GM19452 (cell line): ENCODE data around the gene CDH11.

Experiments used
- ATAC-seq: cut with Tn5 transposase; IDR thresholded peaks from one replicate; pipeline ENCODE4 v1.9.1; 2021; ENCODE audit not compliant: unreplicated experiment

CDH11 gene

DNA sequence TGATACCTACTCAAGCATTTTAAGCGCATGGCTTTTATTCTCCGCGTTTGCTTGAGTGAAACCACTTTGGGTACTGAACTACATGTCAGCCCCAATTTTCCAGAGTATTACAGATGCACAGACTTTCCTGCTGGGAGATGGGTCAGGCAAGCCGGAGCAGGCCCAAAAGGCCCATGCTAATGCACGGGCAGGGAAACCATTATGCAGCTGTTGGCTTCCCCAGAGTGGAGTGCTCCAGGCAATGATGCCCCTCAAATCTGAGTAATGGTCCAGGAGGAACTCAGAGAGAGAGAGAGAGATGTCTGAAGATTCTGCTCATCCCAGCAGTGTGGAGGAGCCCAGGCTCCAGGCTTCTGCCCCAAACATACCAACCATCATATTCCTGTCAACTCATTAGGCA is 80.2 kb downstream of the CDH11 start:
- no peak for ATAC-seq

DNA sequence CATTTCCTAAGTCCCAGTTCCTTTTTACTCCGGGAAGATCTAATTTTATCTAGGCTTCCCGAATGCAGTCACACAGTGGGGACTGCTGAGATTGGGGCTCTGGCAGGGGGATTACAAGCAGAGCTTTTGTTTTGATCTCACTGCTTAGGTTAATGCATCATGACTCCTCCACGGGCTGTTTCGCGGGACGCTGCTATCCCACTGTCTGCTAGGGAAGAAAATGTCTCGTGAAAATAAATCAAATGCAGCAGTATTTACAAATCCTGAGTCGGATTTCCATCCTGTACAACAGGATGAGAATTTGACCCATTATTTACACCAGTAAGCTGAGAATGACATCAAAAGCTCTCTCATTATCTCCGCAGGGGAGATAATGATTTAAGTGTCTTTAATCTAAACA is 83.8 kb downstream of the CDH11 start:
- no peak for ATAC-seq

DNA sequence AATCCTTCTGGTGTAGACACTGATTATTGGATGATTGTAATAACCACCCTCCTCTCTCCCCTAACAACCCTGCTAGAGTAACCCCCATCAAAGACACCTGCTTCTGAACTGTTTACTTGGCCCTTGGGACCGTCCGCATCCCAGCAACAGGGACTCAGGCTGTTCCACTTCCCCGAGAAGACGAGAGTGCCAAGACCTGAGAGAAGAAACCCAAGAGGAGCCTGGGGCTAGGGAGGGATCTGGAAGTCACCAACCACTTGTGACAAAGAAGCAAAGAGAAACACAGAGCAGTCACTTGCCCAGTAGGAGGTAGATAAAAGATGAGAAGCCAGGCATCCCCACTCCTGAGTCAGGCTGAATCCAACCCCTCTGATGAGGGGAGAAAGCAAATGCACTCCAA is 84.3 kb downstream of the CDH11 start:
- ATAC-seq = no peak

DNA sequence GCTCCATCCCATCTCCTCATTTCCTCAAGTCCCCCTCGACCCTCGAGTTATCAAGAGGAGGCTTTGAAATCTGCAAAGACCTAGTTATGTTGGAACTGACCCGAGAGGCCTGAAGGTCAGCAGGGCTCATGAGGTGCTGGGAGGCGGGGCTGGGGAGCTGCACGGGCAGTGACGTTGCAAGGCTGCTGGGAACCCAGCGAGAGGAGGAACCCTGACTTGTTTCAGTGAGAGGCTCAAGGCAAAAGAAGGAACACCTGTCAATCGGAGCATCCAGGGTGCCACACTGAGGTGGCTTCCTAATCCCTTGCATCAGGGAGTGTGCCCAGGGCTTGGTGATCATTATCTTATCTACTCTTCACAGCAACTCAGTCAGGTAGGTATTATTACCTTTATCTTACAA is 86.9 kb downstream of the CDH11 start:
- ATAC-seq = no peak

DNA sequence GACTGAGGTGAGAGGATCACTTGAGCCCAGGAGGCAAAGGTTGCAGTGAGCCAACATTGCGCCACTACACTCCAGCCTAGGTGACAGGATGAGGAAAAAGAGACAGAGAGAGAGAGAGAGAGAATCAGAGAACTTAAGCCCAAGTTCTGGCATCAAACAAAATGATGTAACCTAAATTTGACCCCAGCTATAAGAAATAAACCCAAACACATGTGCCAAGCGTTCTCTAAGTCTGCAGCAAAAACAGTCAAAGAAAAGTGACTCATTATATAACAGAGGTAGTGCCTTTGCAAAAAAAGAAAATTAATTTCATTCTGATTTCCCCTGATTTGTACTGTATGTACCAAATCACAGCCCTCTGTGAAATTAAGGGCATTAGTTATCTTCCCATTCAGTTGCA is 89.5 kb downstream of the CDH11 start:
- ATAC-seq = no peak

DNA sequence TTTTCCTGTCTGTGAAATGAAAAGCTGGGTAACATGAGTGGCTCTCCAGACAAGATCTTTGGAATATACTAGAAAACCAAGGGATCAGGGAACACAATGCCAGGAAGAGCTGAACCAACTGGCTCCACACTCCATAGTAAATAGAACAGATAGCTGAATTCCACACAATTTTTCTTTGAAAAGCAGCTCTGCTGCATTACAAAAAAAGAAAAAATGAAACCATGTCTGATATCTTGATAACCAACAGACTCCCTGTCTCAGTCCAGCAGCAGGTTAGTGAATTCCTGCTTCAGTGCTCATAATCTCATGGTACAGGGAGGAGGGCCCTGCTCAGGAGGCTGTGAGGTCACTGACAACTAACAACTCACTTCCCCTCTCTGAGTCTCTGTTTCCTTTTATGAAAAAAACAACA is 97.1 kb downstream of the CDH11 start:
- no peak for ATAC-seq

DNA sequence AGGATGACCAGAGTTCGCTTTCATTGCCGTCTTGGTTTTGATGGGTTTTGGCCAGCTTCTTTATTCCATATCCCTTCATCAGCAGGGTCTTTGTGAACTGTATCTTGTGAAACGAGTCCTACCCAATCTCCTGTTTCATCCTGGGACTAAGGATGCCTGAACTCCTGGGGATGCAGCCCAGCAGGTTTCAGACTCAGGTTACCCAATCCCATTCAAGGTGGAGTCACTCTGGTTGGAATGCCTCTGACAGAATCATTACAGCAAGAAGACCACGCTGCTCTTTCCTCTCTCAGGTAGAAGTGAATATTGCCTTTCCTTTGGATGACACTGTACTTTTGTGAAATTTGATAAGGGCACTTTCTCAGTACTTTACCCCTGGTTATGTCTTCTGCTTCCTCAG is 98.1 kb downstream of the CDH11 start:
- no peak for ATAC-seq

DNA sequence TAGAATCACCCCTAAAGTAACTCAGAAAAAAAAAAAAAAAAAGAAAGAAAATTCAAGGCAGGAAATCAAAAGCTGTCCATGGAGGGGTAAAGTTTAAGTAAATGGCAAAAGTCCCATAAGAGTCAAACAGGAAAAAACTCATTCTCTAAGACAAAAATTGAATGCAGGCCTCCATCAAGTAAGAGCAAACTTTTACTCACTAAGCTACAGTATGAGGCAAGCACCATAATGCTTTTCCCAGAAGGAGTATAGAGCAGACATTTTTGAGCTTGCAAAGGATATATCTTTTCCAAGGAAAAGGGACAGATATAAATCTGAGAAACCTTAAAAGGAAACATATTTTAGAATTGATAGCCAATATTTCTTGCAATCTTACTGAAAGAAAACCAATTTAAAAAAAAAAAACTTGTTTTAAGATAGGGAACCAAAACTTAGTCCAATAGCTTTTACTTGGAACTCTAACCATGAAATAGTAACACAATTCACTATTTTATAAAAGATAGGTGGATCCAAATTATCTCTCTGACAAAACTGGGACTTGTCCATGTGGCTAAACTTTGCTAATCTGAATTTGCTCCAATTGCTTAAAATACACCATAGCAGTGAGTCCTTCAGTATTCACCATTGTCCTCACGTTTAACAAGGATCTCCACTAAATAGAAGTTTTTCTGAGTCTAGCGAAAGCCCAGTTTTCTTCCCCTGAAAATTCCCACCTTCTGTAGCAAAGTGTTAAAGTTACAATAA is 99.8 kb downstream of the CDH11 start:
- ATAC-seq = no peak

DNA sequence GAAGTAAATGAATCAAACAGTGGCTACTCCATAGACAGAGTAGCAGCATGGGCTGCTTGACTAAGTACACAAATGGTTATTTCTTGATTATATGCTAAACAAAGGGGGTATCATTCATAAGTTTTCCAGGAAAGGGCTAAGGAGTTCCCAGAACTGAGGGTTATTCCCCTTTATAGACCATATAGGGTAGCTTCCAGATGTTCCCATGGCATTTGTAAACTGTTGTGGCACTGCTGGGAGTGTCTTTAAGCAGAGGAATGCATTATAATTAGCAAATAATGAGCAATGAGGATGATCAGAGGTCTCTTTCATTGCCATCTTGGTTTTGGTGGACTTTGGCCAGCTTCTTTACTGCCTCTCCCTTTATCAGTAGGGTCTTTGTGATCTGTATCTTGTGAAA is 105.1 kb downstream of the CDH11 start:
- ATAC-seq = no peak

DNA sequence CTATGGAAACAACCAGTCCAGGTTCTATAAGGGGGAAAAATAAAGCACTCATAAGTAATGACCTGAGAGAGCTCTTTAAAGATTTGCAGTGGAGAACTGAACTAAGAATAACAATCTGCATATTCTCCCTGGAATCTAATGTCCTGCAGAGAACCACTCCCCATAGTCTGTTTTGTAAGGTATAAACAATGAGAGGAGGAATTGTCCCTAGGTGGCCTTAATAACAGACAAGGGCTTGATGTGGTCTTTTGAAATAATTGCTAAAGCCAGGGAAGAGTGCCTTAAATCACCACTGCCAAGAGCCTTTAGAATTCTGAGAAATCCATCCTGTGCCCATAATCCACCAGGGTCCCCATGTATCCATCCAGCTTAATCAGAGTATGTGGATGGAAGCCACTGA is 106.3 kb downstream of the CDH11 start:
- no peak for ATAC-seq

DNA sequence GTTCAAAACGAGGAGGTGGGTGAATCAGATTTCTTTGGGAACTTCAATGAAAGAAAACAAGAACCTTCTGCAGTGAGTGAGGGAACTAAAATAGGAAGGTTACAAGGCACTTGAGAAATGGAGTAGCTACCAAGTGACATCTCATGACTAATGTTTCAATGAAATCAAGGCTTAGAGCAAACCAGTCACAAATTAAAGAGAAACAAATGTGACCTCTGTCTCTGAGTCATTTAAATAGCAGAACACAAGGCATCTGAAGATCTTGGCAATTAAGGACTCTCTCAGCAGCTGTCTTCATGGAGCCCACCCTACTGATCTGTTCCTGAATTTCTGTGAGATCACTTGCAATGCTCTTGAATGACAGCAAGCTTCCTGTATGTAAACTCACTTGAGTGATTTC is 109.5 kb downstream of the CDH11 start:
- ATAC-seq = no peak

DNA sequence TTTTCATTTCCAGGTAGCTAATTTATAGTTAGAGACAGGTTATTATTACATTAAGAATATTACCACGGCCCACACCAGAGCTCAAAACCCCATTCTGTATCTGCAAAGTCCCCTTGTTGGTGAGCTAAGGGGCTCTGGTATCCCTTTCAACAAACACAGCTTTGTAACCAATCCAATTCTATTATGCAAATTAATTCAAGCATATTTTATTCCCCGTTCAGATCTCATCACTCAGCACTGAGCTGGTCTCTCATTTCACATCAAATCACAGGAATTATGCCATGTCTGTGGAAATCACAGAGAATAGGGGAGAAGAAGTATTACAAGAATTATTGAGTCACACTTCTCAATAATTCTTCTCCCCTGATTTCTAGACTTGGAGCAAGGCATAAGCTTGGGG is 111.7 kb downstream of the CDH11 start:
- ATAC-seq = no peak

DNA sequence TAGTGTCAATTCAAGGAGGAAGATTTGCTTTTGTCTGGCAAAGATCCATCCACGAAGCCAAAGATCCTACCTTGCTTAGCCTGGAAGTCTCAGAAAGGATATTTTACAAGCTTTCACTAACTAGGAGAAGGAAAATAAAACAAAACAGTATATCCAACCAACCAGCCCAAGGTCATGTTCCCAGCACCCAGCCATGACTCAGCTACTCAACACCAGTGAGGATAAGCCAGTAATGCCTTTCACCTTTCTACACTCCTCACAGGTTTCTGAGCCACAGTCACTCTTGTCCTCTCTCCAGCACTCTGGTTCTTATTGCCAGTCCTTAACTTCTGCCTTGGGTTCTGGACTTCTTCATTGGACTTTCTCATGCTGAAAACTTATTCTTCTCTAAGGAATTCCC is 116.2 kb downstream of the CDH11 start:
- ATAC-seq = no peak

DNA sequence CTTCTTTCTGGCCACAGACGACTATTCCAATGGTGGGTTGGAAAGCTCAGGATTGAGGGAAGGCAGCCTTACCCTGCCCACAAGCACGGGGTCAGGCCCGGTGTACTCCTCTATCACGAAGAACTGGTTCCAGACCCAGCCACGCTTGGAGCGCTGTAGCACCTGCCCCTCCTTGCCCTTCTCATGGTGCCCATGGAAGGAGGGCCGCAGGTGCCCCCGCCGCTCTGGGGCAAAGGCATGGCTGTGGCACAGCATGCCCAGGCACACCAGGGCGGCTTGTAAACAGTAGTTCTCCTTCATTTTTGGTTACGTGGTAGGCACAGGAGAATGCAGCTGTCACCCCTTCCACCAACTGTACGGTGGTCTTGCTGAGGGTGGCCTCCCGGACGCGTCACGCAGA is 117.3 kb downstream of the CDH11 start:
- ATAC-seq = no peak

DNA sequence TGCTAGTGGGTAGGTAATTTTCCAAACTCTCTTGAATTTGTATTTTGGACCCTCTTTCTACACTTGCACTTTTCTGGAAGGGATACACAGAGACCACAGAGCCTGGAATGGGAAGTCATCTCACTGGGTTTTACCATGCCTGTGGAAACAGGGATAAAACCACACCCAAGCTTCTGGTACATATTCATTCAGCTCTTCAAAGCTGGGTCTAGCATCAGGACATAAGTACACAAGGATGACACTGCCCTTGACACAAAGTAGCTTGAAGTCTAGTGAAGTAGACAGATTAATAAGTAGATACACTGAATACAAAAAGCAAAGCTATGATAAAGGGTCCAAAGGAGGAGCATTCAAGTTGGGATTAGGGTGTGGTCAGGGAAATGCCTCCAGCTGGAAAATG is 118.2 kb downstream of the CDH11 start:
- no peak for ATAC-seq

DNA sequence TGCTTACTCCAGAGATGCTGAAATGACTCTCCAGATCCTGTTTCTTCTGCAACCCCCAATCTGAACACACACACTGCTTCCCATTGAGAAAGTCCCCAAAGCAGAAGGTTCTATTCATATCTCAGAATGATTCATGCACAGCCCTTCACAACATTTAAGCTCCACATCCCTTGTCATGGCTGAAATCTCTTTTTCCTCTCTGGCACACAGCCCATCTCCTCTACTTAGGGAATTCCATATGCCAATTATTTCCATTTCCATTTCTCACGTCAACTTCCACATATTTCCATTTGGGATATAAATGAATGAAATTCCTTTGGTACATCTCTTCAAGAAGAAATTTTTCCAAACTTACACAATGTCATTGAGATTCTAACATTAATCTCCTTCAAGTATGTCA is 119.6 kb downstream of the CDH11 start:
- ATAC-seq = no peak

DNA sequence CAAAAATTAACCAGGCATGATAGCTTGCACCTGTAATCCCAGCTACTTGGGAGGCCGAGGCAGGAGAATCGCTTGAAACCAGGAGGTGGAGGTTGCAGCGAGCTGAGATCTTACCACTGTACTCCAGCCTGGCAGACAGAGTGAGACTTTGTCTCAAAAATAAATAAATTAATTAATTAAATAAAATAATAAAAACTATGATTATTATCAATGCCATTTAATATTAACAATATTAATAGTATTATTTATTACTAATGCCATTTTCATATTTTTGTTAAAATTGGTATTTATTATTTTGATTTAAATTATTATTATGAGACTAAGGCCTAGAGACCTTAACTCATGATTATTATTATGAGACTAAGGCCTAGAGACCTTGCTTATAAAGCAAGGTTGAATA is 121.2 kb downstream of the CDH11 start:
- ATAC-seq = no peak

DNA sequence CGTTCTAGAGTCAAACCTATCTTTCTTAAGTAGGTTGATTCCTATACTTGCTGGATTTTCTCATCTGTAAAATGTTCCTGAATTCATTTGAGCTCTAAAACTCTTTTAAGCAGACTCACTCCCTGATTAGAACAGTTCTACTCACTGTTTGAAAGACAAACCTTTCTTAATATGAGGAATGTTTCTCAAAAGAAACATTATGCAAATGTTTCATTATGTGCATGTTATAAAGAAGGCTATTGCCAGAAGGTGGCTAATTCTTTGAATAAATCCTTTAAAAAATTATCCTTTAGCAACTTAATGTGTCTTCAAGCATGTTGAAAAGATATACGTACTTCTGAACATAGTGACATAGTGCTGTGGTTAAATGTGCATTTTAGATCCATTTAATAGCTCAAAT is 124.1 kb downstream of the CDH11 start:
- ATAC-seq = no peak

DNA sequence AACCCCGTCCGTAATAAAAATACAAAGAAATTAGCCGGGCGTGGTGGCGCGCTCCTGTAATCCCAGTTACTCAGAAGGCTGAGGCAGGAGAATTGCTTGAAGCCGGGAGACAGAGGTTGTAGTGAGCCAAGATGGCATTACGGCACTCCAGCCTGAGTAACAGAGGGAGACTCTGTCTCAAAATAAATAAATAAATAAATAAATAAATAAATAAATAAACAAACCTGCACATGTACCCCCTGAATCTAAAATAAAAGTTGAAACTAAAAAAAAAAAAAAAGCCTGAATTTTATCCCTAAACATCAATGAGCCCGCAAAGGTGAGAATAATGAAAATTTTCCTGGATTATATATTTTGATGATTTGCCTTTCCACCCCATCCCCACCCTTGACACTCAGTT is 124.7 kb downstream of the CDH11 start:
- no peak for ATAC-seq

DNA sequence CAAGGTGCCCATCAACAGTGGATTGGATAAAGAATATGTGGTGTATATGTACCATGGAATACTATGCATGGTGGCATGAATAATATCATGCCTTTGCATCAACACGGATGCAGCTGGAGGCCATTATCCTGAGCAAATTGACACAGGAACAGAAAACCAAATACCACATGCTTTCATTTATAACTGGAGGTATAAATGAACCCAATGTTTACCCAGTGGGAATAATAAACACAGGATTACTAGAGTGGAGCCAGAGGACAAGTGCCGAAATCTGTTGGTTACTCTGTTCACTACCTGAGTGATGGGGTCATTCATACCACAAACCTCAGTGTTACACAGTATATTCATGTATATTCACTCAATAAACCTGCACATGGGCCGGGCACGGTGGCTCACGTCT is 125.2 kb downstream of the CDH11 start:
- ATAC-seq = no peak

DNA sequence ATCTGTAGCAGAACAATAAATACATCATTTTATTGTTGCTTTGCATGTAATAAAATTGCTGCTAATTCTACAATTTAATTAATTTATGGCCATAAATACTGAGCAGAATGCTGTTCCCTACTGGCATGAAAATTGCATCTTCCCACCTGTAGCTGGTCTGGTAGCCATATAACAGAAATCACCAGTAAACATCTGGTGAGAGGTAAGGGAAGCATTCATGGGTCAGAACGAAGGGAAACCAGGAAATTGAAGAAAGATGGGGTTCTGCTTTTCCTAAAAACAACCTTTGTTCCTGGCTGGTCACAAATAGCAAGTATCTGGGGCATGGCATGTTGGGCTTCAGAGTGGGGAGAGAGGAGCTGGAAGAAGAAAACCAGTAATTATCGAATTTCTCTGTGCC is 128.4 kb downstream of the CDH11 start:
- ATAC-seq = no peak

DNA sequence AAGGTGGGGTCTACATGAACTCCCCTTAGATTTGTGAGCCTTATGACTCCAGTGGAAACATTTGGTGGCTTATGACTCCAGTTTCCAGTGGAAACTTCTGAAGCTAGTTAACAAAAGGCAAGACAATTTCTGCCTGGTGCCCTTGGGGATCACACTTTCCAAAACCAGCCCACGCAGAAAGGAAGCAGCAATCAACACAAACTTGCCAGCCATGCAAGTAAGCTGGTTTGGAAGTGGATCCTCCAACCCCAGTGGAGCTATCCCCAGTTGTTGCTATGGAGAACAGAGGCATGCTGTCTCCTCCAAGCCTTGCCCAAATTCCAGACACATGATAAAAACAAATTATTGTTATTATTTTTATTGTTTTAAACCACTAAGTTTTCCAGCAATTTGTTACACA is 130.9 kb downstream of the CDH11 start:
- ATAC-seq = no peak

DNA sequence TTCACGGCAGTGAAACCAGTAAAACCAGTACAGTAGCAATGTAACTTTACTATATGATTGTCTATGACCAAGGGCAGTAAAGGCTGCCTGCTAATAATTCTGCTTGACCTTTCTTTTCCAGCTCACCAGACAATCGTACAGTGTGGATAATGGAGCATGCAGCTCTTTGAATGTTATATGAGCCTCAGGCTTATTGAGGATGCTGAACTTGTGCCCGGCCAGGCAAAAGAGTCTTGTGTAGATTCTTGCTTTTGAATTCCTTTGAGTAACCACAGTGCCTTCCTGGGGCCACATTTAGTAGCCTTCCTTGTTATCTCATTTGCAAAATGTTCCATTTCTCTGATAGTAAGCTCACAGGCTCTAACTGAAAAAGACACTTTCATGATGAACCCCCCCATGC is 131.8 kb downstream of the CDH11 start:
- no peak for ATAC-seq

DNA sequence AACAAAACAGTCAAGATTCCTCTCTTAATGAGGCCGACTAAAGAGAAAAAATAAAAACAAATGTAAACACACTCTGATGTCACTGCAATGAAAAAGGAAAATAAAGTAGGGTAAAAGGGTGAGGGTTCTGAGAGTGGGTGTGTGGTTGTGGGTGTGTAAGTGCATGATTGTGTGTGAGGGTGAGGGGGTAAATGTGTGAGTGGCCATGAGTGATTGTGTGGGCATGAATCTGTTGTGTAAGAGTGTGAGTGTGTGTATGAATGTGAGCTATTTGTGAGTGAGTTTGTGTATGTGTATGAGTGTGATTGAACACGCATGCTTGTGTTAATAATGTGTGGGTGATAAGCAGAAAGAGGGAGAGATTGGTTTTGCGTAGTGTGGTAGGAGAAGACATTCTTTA is 132.8 kb downstream of the CDH11 start:
- no peak for ATAC-seq
